Colon (tissue), 2 donors: ENCODE data around the gene KAZN.
"Not testable (repeated sequence)": the region's sequence is repeated elsewhere in the genome, so short reads cannot be mapped to it uniquely, and the experiment has no call there.

Source experiments
- FAIRE-seq: peaks from 2 replicates; lab custom pipeline; 2012; peaks lifted over from hg19 to GRCh38; lab: Jason Lieb, UNC
- donor health status: control.
- donor health status: control.

Gene KAZN

DNA sequence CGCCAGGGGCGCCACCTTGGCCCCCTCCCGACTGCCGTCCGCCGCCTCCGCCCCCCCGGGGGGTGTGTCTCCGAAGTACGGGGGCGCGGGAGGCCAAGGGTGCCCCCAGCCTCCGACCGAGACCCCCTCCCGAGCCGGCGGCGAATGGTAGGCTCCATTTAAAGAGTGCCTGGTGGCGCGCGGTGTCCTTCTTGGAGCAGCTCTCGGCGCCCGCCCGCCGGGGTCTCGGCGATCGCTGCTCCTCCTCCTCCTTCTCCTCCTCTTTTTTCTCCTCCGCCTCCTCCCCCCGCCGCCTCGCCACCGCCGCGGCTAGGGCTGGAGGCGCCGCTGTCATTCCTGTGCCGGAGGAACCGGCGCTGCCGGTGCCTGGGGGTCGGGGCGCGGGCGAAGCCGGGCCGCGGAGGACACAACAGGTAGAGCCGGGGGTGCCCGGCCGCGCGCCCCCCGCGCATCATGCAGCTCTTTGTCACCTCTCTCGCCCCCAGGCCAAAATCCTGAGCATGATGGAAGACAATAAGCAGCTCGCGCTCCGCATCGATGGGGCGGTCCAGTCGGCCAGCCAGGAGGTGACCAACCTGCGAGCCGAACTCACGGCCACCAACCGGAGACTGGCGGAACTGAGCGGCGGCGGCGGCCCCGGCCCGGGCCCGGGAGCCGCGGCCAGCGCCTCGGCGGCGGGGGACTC, at the start of gene KAZN:
TSS of gene KAZN (plus strand) at position 188 of the 685 bp plus-strand sequence.
- FAIRE-seq = no peak

DNA sequence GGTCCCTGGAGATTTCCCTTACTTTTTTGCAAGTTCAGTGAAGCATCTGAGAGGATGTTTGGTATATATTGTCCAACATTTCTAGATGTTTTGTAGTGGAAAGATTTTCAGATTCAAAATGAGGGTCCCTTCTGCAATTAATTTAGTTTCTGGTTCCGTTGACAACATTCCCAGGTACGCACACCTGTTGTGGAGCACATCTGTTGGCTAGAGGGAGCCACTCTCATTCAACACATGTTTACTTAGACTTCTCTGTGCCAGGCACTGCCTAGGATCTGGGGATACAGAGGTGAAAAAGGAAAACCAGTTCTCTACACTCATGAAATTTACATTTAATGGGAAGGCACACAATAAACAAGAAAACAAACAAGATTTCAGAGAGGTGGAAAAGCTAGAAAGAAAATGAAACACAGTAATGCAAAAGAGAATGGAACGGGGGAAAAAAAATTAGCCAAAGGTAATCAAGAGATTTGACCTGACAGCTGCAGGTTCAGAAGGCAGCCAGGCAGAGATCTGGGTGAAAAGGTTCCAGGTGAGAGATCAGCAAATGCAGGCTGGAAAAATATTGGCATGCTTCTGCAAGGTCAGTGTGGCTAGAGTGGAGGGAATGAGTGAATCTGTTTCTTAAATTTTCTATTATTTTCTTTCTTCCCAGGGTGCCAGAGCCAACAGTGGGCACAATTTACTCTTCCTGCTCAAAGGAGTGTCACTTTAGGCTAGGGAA, 48.4 kb upstream of the KAZN start:
- FAIRE-seq = no peak

- FAIRE-seq = no peak
Observed at GRCh38 chr1:14551386-14551785, 47.1 kb upstream of the KAZN start.

GRCh38 chr1:14552246-14552965, 46.1 kb upstream of the KAZN start:
- no peak for FAIRE-seq

DNA sequence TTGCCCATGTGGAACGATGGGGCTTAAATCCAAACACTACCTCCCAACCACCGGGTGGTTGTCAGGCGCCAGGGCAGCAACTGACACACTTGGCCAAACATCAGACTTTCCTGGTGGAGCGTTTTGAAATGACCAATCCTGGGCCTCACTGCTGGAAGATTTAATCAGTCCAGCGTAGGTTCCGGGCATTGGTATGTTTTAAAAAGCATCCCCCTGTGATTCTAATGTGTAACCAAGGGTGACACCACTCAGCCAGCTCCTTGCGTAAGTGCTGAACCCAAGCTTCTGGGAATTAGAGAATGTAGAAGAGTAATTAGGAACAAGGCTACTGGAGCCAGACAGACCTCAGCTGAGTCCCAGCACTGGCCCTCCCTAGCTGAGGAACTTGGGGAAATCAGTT, 44.8 kb upstream of the KAZN start:
- no peak for FAIRE-seq

- FAIRE-seq = no peak
Observed at GRCh38 chr1:14555091-14555490, 43.4 kb upstream of the KAZN start.

- FAIRE-seq = no peak
Observed at GRCh38 chr1:14561014-14561693, 37.3 kb upstream of the KAZN start.

- FAIRE-seq = no peak
Observed at GRCh38 chr1:14565090-14565489, 33.4 kb upstream of the KAZN start.

GRCh38 chr1:14567056-14567455, 31.4 kb upstream of the KAZN start:
- FAIRE-seq = no peak

GRCh38 chr1:14567903-14568302, 30.6 kb upstream of the KAZN start:
- no peak for FAIRE-seq

GRCh38 chr1:14568716-14569355, 29.6 kb upstream of the KAZN start:
- FAIRE-seq = no peak

DNA sequence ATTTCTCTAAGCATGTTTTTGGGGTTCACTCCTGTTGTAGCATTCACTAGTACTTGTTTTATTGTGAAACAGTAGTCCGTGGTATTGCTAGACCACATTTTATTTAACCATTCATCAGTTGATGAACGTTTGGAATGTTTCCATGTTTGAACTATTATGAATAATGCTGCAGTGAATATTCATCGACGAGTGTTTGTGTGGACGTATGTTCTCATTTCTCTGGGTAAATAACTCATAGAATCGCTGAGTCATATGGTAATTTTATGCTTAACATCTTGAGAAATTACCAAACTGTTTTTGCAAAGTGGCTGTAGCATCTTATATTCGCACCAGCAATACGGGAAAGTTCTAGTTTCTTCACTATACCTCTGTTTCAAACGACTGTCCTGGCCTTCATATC, 28.0 kb upstream of the KAZN start:
- FAIRE-seq = no peak

GRCh38 chr1:14571810-14572767, 26.4 kb upstream of the KAZN start:
- FAIRE-seq = no peak

- FAIRE-seq = no peak
Observed at GRCh38 chr1:14572861-14573260, 25.6 kb upstream of the KAZN start.

GRCh38 chr1:14576155-14576554, 22.3 kb upstream of the KAZN start:
- no peak for FAIRE-seq

DNA sequence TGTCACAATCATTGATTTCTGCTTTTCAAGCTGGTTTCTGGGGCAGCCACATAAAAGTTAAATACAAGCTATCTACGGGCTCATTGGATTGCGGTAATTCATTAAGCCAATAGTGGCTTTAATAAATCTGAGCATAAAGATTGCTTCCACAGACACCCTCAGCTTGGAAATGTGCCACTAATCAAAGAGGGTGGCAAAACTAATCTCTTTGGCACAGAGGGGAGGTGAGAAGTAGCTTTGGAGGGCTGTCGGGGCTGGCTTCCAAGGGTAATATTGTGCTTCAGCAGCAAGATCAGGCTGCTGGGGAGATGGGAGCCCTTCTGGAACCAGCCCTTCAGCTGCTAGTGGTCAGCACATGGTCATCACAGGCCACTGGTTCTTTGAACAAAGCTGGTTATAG, 21.2 kb upstream of the KAZN start:
- FAIRE-seq = no peak

- no peak for FAIRE-seq
Observed at GRCh38 chr1:14578156-14578555, 20.3 kb upstream of the KAZN start.

GRCh38 chr1:14580295-14580694, 18.2 kb upstream of the KAZN start:
- FAIRE-seq = not testable (repeated sequence)

DNA sequence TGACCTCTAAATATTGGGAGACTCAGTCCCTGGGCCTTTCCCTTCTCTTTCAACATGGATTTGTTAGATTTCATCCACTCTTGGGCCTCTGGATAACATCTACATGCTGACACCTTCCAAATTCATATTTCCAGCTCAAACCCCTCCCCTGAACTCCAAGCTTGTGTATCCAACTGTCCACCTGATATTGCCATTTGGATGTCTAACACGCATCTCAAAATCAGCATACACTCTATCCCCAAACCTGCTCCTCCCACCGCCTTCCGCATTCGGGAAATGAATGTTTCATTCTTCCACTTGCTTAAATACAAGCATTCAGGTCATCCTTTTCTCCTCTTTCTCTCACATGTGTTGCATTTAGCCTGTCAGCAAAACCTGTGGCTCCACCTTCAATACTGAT, 17.5 kb upstream of the KAZN start:
- FAIRE-seq = no peak

DNA sequence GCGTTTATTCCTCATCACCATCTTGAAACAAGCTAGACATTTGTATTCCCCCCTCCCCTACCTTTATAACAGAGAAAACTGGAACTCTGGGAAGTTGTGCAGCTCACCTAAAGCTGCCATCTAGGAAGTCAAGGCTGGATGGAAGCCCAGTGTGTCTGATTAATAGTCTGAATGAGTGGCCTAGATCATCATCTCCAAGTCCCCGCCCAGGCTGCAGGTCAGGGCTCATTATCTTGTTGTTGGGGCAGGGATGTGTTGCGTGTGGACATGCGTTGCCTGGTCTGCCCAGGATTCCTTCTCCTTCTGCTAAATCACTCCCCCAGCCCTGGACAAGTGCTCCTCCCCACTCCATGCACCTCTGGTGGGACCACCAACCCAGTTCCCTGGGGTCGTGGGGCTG, 14.7 kb upstream of the KAZN start:
- FAIRE-seq = no peak

GRCh38 chr1:14585728-14586127, 12.8 kb upstream of the KAZN start:
- FAIRE-seq = no peak
